GM18861 (cell line): ENCODE results near the gene PLD3.

Experiments
- ATAC-seq: cut with Tn5 transposase; IDR thresholded peaks from one replicate; pipeline ENCODE4 v1.9.1; 2021; ENCODE audit not compliant: unreplicated experiment

Gene PLD3

GRCh38 chr19:40411125-40411842 is 62.8 kb downstream of the PLD3 start:
- ATAC-seq = no peak

- no peak for ATAC-seq
These were observed 63.5 kb downstream of the PLD3 start for GRCh38 chr19:40411958-40412499.

DNA sequence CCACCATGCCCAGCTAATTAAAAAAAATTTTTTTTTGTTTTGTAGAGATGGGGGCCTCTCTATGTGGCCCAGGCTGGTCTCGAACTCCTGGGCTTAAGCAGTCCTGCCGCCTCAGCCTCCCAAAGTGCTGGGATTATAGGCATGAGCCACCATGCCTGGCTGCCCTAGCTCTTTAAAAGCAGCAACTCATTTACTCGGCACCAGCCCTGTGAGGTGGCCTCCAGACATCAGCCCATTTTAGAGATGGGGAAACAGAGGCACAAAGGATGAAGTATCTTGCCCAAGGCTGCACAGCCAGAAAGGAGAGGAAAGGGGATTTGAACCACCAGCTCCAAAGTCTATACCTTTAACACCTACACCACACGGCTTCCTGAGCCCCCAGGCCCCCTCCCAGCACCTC is 64.4 kb downstream of the PLD3 start:
- no peak for ATAC-seq

- no peak for ATAC-seq
These were observed 64.9 kb downstream of the PLD3 start, which contains the start of gene PRX for GRCh38 chr19:40413291-40413845. Gene PRX (minus strand): TSS chr19:40413378. CDS start chr19:40407932, 5,446 bp downstream.

- ATAC-seq = no peak
These were observed 66.3 kb downstream of the PLD3 start for GRCh38 chr19:40414542-40415535.

DNA sequence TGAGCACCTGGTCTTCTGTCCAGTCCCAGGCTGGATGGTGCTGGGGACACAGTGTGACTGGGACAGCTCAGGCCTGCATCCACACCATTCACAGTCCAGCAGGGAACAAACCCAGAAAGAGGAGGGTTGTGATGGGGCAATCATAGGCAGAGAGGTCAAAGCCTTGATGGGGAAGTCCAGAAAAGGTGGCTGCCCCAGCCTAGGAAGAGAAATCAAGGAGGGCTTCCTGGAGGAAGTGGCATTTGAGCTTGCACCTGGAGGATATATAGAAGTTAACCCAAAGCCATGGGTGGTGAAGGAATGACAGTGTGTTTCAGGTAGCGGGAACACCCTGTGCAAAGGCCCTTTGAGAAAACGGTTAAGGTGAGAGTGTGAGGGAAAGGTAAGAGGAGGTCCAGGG is 67.3 kb downstream of the PLD3 start:
- no peak for ATAC-seq

DNA sequence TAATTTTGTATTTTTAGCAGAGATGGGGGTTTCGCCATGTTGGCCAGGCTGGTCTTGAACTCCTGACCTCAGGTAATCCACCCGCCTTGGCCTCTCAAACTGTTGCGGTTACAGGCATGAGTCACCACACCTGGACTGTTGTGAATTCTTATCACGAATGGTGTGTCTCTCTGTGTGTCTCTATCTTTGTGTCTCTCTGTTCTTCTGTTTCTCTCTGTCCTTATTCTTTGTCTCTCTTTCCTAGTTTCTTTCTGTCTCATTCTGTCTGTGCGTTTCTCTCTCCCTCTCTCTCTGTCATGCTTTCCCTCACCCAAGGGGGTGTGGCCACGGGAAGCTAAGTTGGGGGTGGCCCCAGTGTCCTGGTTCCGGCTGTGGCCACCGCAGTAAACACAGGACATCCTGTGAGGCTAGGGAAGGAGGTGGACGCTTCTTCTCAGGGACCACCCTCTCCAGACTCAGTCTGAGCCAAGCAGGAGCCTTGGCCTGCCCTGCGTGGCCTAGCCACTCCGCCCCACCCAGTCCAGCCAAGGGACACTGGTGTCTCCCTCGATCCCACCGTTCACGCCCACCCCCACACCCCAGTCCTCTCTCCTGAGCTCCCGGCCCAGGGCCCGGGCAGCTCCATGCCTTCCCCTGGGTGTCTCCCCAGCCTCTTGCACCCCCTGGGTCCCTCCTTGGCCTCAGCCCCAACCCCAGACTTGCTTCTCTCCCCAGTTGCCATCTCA is 68.6 kb downstream of the PLD3 start:
- ATAC-seq = no peak

GRCh38 chr19:40417643-40417981 is 69.1 kb downstream of the PLD3 start:
- ATAC-seq = no peak

GRCh38 chr19:40418040-40418439 is 69.5 kb downstream of the PLD3 start:
- ATAC-seq = no peak

- no peak for ATAC-seq
These were observed 70.6 kb downstream of the PLD3 start for GRCh38 chr19:40419066-40419612.

DNA sequence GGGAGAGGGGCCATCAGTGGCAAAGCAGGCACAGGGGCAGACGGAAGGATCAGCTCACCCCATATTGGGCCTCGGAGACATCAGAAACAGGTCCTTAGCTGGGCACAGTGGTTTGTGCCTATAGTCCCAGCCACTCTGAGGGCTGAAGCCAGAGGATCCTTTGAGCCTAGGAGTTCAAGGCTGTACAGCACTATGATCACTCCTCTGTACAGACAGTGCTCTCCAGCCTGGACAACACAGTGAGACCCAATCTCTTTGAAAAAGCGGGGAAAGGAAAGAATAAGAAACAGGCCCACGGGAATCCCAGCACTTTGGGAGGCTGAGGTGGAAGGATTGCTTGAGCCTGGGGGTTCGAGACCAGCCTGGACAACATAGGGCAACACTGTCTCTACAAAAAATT is 71.3 kb downstream of the PLD3 start:
- ATAC-seq = no peak

GRCh38 chr19:40420451-40420765 is 71.9 kb downstream of the PLD3 start:
- ATAC-seq = no peak

DNA sequence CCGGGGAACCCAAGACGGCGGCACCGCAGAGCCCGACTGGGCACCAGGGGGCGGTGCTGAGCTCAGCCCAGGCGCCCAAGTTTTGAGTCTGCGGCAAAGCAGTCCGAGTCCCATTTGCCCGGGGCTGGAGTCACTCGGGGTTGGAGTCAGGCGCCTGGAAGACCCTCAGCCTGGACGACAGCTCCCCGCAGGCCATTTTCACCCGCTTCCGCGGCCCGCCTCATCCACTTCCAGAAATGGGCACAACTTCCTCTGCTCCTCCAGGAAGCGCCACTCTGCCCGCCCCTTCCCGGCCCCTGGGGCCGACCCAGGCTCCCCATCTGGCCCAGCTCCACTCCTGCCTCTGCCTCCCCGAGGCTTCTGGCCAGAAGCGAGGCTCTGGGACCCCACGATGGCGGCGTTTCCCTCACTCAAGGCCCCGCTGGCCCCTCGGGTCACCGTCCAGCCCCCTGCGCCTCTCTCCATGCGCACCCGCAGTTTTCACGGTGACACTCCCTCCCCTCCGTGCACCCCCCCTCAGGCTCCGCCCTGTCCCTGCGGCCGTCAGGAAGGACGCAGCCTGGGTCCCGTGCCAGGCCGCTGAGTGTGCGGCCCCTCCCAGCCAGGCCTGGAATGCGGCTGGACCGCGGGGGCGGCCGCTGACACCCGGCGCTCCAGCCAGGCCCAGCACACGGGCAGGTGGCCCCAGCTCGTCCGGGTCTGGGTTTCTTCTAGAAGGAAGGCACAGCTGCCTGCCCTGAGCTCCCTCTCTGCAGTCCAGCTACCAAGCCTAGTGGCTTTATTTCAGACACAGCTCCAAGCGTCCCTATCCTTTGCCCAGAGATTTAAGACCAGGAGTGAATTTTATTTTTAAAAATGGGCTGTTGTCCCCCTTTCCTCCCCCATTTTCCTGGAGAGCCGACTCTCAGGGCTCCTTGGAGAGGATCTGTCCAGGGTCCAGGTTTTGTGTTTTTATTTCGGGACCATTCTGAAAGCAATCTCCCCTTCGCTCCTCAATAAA is 72.6 kb downstream of the PLD3 start:
- ATAC-seq = no peak

- ATAC-seq = no peak
These were observed 73.7 kb downstream of the PLD3 start for GRCh38 chr19:40421993-40422747.

DNA sequence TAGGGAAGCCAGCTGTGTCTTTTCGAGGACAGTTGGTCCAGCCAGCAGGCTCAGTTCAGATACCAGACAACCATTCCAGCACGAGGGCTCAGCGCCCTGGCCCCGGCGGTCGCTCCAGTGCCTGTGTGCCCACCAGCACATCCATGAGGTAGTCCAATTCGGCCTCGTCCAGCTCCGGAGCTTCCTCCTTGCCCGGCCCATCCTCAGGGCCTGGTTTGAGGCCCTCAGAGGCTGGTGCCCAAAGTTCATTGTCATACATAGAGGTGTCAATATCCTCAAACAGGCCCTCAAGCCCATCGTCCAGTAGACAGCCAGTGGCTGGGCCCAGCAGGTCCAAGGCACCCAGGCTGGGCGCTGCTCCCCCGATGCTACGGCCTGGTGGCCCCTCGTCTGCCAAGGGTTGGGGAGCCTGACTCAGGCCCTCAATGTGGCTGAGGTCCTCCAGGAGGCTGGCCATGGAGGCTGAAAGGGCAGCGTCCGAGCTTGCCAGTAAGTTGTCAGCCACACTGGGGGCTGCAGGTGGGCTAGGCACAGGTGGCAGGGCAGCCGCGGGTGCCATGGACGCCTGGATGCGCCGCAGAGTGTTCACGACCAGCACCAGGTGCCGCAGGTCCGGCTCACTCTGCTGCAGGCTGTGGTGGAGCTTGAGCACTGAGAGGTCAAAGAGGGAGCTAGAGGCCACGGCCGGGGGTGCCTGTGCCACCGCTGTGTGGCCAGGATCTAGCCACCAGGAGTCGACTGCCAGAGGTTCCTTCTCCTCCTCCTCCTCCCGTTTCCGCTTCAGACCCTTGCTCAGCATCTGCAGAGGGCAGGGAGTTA is 74.5 kb downstream of the PLD3 start:
- no peak for ATAC-seq

DNA sequence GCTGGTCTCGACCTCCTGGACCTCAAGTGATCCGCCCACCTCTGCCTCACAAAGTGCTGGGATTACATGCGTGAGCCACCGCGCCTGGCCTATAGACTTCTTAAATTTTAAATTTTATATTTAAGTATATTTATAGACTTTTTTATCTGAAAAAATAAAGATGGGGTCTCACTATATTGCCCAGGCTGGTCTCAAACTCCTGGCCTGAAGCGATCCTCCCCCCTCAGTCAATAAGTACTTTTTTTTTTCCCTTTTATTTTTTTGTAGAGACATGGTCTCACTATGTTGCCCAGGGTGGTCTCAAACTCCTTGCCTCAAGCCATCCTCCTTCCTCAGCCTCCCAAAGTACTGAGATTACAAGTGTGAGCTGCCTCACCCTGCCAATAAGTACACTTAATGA is 75.4 kb downstream of the PLD3 start:
- ATAC-seq = no peak

- ATAC-seq = no peak
These were observed 76.3 kb downstream of the PLD3 start for GRCh38 chr19:40424637-40425449.
